GM21717 (cell line): ENCODE data around the gene C19orf44.
"Not testable (repeated sequence)": the region's sequence is repeated elsewhere in the genome, so short reads cannot be mapped to it uniquely, and the experiment has no call there.

Experiments
- ATAC-seq: cut with Tn5 transposase; IDR thresholded peaks from one replicate; pipeline ENCODE4 v1.9.1; 2021; ENCODE audit warnings: mild to moderate bottlenecking, moderate library complexity; ENCODE audit not compliant: unreplicated experiment

The C19orf44 gene

DNA sequence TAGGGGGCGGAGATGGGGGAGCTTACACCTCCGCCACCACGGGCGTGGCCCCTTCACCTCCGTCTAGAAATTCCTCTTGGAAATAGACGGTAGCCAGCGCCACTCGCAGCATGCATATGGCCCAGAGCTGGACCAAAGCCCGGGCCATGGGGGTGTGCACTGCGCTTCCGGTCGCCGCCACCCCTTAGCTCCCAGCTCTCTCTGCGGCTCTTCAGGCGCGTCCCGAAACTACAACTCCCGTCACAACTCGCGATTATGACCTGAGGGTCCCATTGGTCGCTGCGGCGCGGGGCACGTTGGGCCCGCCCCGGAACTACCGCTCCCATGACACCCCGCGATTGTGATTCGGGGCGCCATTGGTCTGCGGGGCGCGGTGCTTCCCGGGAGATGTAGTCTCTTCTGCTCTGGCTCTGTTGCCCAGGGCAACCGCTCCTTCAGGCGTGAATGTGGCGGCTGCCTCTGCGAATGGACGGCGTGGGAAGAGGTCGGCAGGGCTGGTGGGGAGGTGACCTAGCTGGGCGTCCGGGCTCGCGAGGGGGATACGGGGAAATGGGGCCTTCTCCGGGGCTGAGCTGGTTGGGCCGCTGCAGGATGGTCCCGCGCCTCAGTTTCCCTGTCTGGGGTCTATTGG, at the start of gene C19orf44, which contains the start of gene CALR3:
Gene C19orf44 (plus strand): TSS at position 413 of the 631 bp plus-strand sequence. CDS start 4,399 bp downstream, outside the sequence.
Gene CALR3 (minus strand): TSS at position 186 of the 631 bp plus-strand sequence. CDS start 38 bp downstream, at position 148.
- peak; percentile 91 for ATAC-seq

DNA sequence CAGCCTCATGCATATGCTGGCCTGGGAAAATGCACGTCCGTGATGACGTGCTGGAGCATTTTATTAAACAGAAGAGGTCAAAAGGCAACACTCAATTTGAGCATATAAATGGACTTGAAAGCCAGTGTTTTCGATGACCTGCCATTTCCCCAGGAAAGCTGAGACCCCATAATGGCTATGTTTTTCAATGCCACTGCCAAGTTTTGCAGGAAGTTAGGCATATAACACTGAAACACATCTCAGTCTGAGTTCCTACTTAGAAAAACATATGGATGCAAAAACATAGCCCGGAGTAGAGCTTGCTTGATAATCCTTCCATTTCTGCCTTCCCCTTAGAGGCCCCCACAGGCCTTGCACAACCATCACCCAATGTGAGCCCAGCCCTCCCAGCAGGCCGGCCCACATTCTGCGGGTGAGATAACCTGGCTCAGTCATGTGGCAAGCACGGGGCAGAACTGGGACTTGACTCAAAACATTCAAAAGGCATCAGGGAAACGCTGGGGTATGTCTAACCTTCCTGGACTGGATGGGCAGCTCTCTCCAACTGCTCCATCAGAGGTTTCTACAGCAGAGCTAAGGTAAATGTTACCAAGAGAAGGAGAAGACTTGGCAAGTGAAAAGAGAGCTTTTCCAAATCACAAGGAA, 49.3 kb upstream of the C19orf44 start:
- peak; percentile 26 for ATAC-seq

DNA sequence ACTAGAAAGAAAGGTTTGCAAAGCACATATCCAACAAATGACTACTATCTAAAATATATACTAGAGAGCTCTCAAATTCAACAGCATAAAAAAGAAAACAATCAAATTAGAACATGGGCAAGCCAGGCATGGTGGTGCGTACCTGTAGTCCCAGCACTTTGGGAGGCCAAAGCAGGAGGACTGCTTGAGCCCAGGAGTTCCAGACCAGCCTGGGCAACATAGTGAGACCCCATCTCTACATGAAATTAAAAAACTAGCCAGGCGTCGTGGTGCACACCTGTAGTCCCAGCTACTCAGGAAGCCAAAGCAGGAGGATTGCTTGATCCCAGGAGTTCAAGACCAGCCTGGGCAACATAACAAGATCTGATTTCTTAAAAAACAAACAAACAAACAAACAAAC, 47.3 kb upstream of the C19orf44 start:
- ATAC-seq: not testable (repeated sequence)

DNA sequence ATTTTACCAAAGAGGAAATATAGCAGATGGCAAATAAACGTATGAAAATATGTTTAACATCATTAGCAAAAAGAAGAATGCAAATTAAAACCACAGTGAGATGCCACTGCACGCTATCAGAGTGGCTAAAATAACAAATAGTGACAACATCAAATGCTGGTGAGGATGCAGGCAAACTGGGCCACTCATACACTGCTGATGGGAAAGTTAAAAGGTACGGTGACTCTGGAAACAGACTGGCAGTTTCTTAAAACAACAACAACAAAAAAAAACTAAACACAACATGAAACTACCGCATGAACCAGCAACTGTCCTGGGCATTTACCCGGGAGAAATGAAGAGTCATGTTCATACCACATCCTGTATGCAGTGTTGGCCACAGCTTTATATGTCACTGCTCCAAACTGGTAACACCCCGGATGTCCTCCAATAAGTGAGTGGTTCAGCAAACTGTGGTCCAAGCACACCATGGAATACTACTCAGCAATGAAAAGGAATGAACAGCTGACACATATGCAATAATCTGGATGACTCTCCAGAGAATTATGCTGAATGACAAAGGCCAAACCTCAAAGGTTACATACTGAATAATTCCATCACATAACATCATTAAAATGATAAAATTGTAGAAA, 46.7 kb upstream of the C19orf44 start:
- peak; percentile 35 for ATAC-seq

DNA sequence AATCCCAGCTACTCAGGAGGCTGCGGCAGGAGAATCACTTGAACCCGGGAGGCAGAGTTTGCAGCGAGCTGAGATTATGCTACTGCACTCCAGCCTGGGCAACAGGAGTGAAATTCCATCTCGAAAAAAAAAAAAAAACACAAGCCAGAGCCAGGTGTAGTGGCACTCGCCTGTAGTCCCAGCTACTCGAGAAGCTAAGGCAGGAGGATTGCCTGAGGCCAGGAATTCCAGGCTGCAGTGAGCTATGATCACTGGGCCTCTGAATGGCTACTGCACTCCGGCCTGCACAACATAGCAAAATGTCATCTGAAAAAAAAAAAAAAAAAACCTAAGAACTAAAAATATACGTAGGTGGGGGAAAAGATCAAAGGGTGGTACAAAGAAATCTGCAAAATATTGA, 43.9 kb upstream of the C19orf44 start:
- no peak for ATAC-seq

DNA sequence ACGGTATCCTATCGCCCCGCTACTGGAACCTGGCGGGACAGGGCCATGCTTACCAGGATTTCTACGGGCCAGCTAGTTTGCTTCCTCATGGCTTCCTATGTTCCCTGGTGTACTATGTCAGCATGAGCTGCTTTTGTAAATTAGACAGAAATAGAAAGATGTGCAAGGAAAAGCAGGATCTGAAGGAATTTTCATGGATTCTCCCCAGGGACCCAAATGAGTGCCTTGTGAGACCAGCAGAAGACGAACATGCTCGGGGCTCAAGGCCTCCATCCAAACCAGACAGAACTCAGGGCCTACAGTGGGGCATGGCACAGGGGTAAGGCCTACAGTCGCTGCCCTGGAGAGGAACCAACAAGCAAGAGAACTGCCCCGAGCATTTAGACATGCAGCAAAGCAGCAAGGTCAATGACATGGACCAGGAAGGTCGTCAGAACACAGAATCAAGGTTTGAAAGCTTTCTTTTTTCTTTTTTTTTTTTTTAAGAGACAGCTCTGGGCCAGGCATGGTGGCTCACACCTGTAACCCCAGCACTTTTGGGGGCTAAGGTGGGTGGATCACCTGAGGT, 41.8 kb upstream of the C19orf44 start:
- no peak for ATAC-seq

DNA sequence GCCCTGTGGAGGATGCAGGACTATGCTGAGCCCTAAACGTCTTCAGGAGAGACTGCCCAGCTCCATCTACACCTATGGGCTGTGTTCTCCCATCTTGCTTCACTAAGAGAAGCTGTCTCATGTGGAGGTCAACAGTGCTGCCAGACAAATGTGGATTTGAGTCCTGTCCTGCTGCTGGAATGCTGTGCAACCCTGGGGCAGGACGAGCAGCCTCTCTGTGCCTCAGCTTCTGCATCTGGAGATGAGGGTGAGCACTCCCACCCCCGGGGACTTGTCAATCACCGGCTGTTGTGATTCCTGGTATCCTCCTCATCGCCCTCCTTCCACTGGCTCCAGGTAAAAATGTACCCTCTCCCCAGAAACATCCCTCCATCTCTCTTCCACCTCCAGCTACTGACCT, 40.7 kb upstream of the C19orf44 start:
- ATAC-seq: no peak

DNA sequence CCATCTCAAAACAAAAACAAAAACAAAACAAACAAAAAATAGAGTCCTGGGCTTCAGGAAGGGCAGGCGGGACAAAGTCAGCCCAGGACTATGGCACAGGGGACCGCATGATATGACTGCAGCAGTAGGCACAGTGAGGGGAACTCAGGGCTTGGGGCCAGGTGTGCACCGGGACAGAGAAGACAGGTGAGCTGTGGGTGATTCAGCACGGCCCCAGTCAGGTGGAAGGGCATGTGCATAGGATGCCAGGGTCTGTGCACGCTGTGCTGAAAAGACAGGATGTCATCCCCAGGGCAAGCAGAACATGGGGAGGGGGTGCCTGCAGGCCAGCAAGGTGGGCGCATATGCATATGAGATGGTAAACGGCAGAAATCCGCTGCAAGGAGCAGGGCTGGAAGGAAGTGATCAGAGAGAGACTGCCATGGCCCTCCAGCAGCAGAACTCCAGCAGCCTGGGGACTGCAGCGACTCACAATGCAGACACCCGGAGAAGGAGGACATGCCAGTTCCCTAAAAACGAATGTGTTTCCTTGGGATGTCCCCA, 39.5 kb upstream of the C19orf44 start:
- ATAC-seq: no peak

DNA sequence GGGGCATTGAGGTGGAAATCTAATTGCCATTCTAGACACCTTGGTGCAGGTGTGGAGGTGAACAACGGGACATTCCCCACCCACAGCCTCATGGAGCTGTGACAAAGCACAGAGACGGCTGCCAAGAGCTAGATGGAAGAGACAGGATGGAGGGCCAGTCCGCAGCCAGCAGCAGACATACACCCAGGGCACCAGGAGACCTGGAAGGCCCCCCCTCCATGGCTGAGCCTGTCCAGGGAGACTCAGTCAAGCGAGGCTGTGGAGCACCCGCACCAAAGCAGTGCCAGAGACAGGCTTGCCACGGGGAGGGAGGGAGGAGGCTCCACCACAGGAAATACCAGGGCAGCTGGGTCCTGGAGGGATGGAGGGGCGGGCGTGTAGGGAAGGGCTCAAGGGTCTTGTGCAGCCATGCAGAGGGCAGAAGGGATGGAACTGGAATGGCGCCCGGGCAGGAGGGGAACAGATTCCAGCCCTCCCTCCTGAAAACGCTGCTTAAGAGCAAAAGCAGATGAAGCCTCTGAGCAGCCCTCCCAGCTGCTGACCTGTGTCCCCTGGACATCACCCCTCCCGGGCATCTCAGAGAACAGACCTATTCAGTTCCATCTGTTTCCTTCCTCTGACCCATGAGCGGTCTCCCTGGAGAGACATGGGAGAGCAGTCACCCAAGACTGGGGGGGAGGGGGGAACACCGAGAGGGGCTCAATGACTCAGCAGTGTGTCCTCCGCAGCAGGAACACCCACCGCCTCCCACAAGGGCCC, 38.8 kb upstream of the C19orf44 start:
- no peak for ATAC-seq

DNA sequence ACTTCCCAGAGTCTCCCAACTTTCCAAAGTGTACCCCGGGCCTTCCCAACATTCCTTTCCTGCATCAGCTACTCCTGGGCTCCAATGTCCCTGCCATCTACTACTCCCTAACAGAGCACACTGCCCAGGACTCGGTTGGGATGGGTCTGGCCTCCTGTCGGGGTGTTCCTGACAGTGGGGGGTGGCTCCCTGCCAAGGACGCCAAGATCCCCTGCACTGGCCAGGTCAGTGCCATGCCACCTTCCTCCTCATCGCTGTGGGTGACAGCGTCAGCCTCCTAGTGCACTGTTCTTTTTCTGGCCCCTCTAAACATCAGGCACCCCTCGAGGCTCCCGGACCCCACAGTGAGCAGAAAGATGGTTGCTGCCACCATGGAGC, 38.3 kb upstream of the C19orf44 start:
- ATAC-seq: no peak

DNA sequence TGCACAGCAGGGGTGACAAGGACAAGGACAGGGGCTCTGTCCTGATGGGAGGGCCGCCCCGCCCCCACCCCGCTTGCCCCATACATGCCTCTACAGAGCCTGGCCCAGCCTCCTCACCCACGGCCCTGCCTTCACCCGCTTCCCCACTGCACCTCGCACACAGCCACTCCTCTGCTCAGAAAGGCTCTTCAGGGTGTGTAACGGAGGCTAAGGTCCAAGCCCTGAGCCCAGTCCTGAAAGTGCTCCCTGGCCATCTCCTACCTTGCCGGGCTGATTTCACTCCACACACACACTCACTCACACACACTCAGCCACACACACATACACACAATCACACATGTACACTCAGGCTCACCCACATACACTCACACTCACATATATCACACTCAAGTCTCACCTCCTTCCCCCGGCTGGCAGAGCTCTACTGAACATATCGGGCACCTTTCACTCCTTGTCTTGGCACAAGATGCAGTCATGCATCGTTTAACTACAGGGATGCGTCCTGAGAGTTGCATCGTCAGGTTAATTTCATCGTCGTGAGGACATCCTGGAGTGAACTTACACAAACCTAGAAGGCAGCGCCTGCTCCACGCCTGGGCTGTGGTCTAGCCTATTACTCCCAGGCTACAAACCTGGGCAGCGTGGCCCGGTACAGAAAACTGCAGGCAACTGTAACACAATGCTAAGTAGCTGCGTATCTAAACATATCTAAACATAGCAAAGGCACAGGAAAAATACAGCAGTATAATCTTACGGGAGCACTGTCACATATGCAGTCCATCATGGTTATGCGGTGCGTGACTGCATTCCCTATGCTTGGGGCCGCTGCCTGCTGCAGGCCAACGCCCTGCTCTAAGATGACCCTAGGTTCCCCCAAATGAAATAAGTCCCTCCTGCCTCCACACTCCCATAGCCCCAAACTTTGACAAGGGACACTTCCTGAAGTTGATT, 37.5 kb upstream of the C19orf44 start:
- no peak for ATAC-seq

DNA sequence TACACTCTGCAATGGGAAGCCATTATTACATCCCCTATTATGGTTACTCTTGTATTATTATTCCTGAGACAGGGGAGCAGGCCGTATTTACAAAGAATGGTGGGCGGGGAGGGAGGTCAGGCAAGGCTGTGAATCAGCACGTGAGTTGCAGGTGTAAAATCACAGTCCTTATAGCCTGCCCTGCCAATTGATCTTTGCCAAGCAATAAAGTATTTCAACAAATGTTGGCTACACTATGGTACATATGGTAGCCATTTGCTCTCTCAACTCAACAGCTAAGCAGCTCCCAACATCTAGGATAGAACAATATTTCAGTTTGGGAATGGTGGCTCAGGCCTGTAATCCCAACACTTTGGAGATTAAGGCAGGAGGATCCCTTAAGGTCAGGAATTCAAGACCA, 36.5 kb upstream of the C19orf44 start:
- no peak for ATAC-seq

DNA sequence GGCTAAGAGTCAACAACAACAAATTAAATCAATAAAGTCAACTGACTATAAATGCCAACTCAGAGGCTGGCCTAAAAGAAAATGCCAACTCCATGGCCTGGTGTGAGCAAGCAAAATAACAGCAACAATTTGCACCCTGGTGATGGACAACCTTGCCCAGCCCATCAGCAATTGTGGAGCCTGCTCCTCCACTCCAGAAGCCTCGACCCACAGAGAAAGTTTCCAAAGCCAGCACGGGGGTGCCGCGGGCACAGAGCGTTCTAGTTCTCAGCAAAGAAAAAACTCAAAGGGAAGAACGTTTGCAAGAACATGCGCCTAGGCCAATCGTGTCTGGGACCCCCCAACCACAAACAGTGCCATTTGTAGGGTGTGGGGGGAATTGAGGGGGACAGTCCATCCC, 35.7 kb upstream of the C19orf44 start:
- ATAC-seq: no peak

DNA sequence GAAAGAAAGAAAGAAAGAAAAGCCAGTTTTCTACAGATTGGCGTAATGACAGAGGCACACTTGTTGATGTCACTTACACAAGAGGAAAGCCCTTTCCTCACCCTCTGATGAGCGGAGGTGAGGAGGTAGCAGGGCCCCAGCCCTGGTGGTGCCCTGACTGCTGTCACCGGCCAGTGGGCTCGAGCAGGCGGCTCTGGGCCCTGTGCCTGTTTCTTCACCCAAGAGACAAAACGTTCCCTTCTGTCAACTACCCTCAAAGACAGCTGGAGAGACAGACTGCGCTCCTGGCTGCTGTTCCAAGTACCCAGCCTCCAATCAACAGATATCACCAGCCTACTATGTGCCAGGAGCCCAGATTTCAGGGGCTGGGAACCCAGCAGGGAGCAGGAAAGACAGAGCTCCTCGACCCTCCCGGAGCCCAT, 34.6 kb upstream of the C19orf44 start:
- ATAC-seq: no peak

DNA sequence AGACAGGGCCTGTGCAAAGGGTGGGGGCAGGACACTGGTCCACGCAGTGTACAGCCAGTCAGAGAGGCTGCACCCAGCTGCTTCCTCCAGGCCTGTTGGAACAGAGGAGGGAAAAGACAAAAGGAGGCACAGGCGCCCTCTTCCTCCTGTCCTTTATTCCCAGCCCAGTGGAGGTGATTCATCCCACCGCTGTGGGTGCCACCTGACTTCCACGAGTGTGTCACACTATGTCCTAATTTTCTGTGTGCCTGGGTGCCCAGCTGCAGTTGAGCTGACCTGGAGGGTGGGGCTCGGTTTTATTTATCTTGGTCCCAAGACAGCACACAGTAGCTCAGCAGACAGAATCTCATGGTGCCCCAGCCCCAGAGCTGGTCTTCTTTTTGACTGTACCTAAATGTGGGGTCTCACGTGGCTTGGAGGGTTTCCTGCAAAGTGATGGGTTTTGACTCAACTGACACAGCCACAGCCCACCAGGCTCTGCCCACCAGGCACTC, 33.4 kb upstream of the C19orf44 start:
- ATAC-seq: no peak

DNA sequence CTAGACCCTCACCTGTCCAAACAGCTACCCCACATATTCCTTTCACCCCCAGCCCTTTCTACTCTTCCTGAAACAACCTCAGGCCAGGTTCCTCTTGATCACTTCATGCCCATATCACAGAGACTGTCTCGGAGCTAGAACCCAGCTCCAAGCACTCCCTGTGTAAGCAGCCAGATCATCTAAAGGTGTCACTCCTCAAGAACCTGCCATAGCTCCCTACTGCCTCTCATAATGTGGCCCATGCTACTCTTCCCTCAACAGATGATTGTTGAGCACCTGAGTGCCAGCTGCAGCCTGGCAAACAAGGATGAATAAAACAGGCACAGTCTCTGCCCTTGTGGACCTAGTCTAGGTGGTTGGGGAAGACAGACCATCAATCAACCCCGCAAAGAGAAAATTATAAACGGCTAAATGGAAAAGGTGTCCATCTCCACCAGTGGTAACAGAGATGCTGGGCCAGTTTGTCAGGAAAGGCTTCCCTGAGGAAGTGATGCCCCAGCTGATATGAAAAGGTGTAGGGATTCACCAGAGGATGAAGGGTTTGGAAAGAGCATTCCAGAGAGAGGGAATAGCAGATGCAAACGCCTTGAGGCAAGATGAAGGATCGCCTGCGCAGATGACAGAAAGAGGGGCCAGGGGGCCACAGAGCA, 32.7 kb upstream of the C19orf44 start:
- ATAC-seq: no peak

DNA sequence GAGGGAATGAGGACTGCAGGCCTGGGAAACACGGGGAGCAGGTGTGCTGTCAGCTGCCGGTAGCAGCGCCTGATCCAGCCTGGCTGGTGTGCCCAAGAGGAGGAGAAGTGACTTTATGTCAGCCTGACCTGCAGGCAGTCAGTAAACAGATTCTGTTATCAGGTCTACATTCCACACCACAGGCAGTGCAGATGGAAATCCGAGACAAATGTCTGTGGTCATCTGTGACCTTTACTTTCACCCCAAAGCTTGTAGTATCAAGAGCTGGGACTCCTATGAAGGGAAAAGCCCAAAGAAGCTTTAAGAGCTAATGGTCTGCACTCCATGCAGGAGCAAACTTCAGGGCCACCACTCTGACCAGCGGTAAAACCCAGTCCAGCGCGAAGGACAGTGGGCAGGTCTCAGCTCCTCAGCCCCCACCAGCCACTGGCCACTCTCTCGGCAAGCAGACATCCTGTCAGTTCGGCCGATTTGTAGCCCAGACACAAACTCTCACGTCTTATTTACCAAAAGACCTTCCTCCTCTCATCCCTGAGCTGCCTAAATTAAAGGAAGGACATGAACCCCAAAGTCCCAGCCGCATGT, 32.1 kb upstream of the C19orf44 start:
- ATAC-seq: no peak

DNA sequence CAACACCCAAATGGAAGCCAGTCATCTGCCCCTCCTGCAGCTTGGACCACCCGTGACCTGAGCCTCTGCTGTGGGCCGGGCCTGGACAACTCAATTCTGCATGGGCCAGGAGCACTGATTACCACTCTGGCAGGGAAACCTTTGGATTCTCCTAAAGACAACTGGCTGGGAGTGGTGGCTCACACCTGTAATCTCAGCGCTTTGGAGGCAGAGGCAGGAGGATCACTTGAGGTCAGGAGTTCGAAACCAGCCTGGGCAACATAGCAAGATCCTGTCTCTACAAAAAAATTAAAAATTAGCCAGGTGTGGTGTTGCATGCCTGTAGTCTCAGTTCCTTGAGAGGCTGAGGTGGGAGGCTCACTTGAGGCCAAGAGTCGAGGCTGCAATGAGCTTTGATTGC, 31.0 kb upstream of the C19orf44 start:
- no peak for ATAC-seq
